Activated CD4-positive, alpha-beta T cell treated with anti-CD3 and anti-CD28 coated beads, Interleukin-2, amount 50 U/mL, for 16 hours (primary cell): ENCODE results near the gene SULT1C2.
"Not testable (repeated sequence)": the region's sequence is repeated elsewhere in the genome, so short reads cannot be mapped to it uniquely, and the experiment has no call there.

Experiments
- DNase-seq: peaks from one replicate; pipeline ENCODE4 v3.0.0-alpha.2; 2020

SULT1C2 gene

GRCh38 chr2:108355906-108356734 is 67.4 kb downstream of the SULT1C2 start:
- no peak for DNase-seq

DNA sequence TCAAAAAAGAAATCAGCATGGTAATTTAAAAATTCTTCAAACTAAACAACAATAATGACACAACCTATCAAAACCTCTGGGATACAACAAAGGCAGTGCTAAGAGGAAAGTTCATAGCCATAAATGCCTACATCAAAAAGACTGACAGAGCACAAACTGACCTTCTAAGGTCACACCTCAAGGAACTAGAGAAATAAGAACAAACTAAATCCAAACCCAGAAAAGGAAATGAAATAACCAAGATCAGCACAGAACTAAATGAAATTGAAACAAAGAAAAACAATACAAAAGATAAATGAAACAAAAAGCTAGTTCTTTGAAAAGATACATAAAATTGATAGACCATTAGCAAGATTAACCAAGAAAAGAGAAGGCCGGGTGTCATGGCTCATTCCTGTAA is 70.6 kb downstream of the SULT1C2 start:
- DNase-seq: not testable (repeated sequence)
